NB4 (cell line): ENCODE measurements around the gene CEACAM21.

Source experiments
- DNase-seq: peaks from one replicate; pipeline ENCODE4 v3.0.0; 2010; ENCODE audit warnings: low read depth
- H3K4me3 ChIP-seq: one replicate; pipeline ENCODE4 v1.5.1; 2011; ENCODE audit warnings: mild to moderate bottlenecking, low read depth, low read length, moderate library complexity
- MYC ChIP-seq: IDR thresholded peaks from 2 replicates; pipeline ENCODE4 v1.6.1; 2011; ENCODE audit warnings: low read depth, low read length
- POLR2A ChIP-seq: IDR thresholded peaks from 2 replicates; pipeline ENCODE4 v1.6.1; 2011; ENCODE audit warnings: mild to moderate bottlenecking; ENCODE audit not compliant: insufficient read length; ENCODE audit errors: extremely low read depth
- TF ChIP-seq, protein P1 (sequence below): IDR thresholded peaks from 2 replicates; pipeline ENCODE4 v1.6.1; 2011; ENCODE audit warnings: low read depth, low read length
- TF ChIP-seq, protein P2 (sequence below): IDR thresholded peaks from one replicate; pipeline ENCODE4 v1.5.1; 2012; ENCODE audit warnings: low read depth, low read length

Gene CEACAM21

DNA sequence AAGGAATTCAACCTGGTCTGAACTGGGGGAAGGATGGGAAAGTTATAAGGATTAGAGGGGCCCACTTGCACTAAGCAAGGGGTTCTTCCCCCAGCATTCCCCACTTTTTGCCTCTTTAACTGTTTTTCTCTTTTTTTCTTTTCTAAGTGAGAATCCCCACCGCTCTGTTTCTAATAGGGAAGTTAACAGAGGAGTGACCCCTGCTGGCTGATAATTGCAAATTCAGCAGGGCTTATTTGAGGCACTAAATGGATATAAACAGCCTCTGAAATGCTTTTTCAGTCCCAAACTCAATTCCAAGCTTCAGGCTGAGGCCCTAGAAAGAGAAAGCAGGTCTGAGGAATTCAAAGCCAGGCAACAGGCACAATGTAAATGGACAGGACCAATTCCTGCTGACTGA, 38.2 kb upstream of the CEACAM21 start:
- no peak for TF ChIP-seq MYC
- TF ChIP-seq, protein P1, sequence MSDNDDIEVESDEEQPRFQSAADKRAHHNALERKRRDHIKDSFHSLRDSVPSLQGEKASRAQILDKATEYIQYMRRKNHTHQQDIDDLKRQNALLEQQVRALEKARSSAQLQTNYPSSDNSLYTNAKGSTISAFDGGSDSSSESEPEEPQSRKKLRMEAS: no peak
- TF ChIP-seq, protein P2, sequence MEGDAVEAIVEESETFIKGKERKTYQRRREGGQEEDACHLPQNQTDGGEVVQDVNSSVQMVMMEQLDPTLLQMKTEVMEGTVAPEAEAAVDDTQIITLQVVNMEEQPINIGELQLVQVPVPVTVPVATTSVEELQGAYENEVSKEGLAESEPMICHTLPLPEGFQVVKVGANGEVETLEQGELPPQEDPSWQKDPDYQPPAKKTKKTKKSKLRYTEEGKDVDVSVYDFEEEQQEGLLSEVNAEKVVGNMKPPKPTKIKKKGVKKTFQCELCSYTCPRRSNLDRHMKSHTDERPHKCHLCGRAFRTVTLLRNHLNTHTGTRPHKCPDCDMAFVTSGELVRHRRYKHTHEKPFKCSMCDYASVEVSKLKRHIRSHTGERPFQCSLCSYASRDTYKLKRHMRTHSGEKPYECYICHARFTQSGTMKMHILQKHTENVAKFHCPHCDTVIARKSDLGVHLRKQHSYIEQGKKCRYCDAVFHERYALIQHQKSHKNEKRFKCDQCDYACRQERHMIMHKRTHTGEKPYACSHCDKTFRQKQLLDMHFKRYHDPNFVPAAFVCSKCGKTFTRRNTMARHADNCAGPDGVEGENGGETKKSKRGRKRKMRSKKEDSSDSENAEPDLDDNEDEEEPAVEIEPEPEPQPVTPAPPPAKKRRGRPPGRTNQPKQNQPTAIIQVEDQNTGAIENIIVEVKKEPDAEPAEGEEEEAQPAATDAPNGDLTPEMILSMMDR: no peak
- TF ChIP-seq POLR2A: no peak
- DNase-seq: peak; percentile 18
- no peak overlapping the region for H3K4me3 ChIP-seq

DNA sequence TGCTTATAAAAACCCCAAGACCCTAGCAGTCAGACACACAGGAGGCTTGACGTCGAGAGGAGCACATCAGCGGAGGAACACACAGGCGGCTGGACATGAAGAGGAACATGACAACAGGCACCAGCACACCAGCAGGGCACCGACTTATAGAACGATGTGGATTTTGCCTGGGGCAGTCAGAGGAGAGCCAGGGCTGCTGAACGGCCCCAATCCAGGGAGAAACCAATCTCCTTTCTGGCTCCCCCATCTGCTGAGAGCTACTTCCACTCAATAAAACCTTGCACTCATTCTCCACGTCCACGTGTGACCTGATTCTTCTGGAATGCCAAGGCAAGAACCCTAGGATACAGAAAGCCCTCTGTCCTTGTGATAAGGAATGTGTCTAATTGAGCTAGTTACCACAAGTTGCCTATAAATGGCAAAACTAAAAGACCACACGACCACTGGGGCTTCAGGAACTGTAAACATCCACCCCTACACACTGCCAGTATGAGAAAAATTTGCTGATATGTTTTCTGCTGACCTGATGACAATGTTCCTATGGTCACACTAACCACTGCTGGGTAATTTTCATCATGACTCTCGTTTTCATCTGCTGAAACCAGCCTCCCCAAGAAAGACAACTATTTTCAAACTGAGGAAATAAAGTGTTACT, 35.8 kb upstream of the CEACAM21 start:
- no peak for TF ChIP-seq MYC
- TF ChIP-seq, protein P1: no peak
- TF ChIP-seq POLR2A: no peak
- TF ChIP-seq, protein P2: no peak
- H3K4me3 ChIP-seq: no peak overlapping the region
- DNase-seq: no peak

DNA sequence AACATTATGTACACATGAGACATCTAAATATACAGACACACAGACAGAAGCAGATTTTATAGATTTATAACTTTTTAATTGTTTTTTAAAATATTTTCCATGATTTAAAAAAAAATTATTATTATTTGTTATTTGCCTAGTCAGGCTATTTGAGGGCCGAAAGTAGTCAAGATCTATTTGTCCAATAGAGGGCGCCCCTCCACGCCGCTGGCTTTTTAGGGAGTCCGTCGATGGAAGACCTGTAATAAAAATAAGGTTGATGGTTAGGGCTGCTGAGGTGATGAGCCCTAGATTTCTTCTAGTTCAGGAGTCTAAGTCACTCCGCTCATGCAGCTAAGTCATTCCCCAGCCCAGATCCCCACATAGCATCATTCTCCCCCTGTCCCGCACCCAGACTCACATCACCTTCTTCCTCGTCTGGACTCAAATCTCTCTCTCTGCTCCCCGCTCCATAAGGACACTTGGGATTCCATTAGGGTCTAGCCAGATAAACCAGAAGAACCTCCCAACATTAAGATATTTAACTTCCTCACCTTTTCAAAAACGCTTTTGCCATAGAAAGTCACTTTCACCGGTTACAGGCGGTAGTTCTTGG, 33.9 kb upstream of the CEACAM21 start:
- H3K4me3 ChIP-seq: no peak overlapping the region
- TF ChIP-seq, protein P1: no peak
- TF ChIP-seq, protein P2: peak; percentile 54
- peak; percentile 63 for DNase-seq

DNA sequence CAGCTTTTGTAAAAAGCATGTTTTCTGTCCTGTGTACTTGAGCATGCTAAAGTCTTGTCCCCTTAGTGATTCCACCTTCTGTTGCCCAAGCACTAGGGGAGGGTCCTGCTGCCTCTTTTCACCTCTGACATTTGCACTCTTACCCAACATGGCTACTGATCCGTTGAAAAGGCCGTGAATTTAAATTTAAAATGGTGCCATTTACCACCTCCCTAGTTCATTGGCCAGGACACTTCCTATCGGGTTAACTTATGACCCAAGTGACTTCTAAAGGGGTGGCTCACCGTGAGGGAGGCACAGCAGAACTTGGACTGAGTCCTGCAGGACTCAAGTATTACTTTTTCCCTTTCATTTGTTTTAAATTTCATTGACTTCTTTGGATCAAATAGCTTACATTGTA, 33.3 kb upstream of the CEACAM21 start:
- TF ChIP-seq POLR2A (no peak), MYC (no peak)
- TF ChIP-seq, protein P2: no peak
- H3K4me3 ChIP-seq: no peak overlapping the region
- DNase-seq: no peak

DNA sequence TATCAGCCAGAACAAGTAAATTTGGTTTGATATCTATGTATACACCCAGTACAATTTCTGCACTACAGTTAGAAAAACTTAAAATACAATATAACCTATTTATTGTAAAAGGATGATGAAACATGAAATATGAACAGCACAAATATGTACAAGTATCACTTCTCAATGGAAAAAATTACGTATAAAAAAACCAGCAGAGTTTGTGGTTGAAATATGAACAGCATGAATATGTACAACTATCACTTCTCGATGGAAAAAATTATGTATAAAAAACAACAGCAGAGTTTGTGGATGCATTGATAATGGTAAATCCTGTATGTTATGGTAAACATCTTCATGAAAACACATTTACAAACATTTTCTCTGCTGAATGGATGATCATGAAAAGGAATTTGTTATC, 32.4 kb upstream of the CEACAM21 start:
- TF ChIP-seq MYC: no peak
- TF ChIP-seq, protein P1: no peak
- no peak for TF ChIP-seq POLR2A
- TF ChIP-seq, protein P2: no peak
- DNase-seq: no peak

DNA sequence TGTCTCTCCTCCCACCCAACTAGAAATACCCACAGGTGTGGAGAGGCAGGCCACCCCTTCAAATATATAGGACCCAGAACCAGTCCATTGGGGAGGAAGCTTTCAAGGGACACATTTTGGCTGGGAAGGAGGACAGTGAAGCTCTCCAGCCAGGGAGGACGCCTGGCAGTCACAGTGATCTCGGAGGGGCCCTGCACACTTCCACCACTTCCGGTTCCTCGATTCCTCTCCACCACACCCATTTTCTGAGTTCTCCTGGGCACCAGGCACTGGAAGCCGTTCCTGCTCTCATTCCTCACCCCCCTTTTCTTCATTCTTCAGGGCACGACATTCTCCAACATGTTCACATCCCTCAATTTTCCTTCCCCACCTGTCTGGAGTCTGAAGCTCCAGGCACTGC, 30.4 kb upstream of the CEACAM21 start:
- no peak overlapping the region for H3K4me3 ChIP-seq
- DNase-seq: no peak
- no peak for TF ChIP-seq MYC
- TF ChIP-seq POLR2A: no peak
- TF ChIP-seq, protein P2: no peak
- TF ChIP-seq, protein P1: no peak

More for the DNA sequence above, 32.4 kb upstream of the CEACAM21 start:
- no peak overlapping the region for H3K4me3 ChIP-seq
